ENCODE data around the gene GLDN.

Gene GLDN

GRCh38 chr15:51447855-51448621 is 106.6 kb downstream of the GLDN start:
- DNase-seq, result no peak

GRCh38 chr15:51448622-51449399 is 107.4 kb downstream of the GLDN start:
- no peak for DNase-seq

- DNase-seq, result no peak
These were observed 108.5 kb downstream of the GLDN start for GRCh38 chr15:51450001-51450400.

Measured in activated T-cell treated with anti-CD3 and anti-CD28 coated beads, Interleukin-2, amount 50 U/mL, for 48 hours (primary cell).